Lower leg skin (tissue), 3 donors: ENCODE data around the gene TPSD1.
"Not testable (repeated sequence)": the region's sequence is repeated elsewhere in the genome, so short reads cannot be mapped to it uniquely, and the experiment has no call there.

Experiments
- CTCF ChIP-seq, 3 donors: fragments of 450-650 bp; IDR thresholded peaks; one replicate each; pipeline ENCODE4 v1.5.1; 2016; ENCODE audit warnings: antibody characterized with exemption in 3 of 3, mild to moderate bottlenecking in 3 of 3, moderate library complexity in 2 of 3
- POLR2A ChIP-seq, 2 donors: fragments of 450-650 bp; IDR thresholded peaks; one replicate each; pipeline ENCODE4 v1.6.1; 2016 to 2017; ENCODE audit warnings: antibody characterized with exemption in 2 of 2, mild to moderate bottlenecking in 1 of 2, moderate library complexity in 1 of 2

DNA sequence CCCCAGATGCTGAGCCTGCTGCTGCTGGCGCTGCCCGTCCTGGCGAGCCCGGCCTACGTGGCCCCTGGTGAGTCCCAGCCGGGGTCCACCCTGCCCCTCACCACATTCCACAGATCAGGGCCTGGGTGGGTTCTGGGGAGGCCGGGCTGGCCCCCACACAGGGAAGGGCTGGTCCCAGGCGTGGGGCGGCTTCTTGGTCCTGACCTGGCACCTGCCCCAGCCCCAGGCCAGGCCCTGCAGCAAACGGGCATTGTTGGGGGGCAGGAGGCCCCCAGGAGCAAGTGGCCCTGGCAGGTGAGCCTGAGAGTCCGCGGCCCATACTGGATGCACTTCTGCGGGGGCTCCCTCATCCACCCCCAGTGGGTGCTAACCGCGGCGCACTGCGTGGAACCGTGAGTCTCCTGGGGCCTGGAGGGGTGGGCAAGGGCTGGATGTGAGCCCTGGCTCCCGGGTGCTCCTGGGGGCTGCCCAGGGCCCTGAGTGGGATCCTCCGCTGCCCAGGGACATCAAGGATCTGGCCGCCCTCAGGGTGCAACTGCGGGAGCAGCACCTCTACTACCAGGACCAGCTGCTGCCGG, 516 bp downstream of the TPSD1 start:
- not testable (repeated sequence) for TF ChIP-seq POLR2A, CTCF (IDR thresholded peaks at IDR 0.05)
